Stimulated activated naive CD8-positive, alpha-beta T cell treated with anti-CD3 and anti-CD28 coated beads, Interleukin-15, amount 100 ng/mL, for 72 hours (primary cell): ENCODE data around the gene CRIM1.

Experiments
- ATAC-seq: fragments of 150-1000 bp; cut with Tn5 transposase; 2 replicates; pipeline ENCODE4 v1.10.0; 2021; ENCODE audit warnings: mild to moderate bottlenecking, moderate library complexity
- DNase-seq, 2 donors: peaks; one replicate each; pipeline ENCODE4 v3.0.0; 2021 to 2022
- H3K27ac Mint-ChIP-seq, 2 donors: one replicate each; pipeline ENCODE4 v1.8.0; 2022; ENCODE audit warnings: mild to moderate bottlenecking in 2 of 2, mixed read lengths in 2 of 2, moderate library complexity in 2 of 2
- H3K27me3 Mint-ChIP-seq: one replicate; pipeline ENCODE4 v1.8.0; 2022; ENCODE audit warnings: mixed read lengths
- H3K4me1 Mint-ChIP-seq: one replicate; pipeline ENCODE4 v1.8.0; 2022; ENCODE audit warnings: mild to moderate bottlenecking, mixed read lengths
- H3K4me3 Mint-ChIP-seq, 2 donors: one replicate each; pipeline ENCODE4 v1.8.0; 2022; ENCODE audit warnings: mild to moderate bottlenecking in 2 of 2, mixed read lengths in 2 of 2, moderate library complexity in 1 of 2
- H3K9me3 Mint-ChIP-seq, 2 donors: one replicate each; pipeline ENCODE4 v1.8.0; 2022; ENCODE audit warnings: mixed read lengths in 2 of 2

The CRIM1 gene

GRCh38 chr2:36534275-36534799 is 178.8 kb downstream of the CRIM1 start:
- no peaks in the 10 kb centered on the region for H3K9me3 Mint-ChIP-seq
- peak overlapping the region in 1 of 2 donors; percentile 45 for H3K27ac Mint-ChIP-seq
- ATAC-seq = no peak
- no peak for DNase-seq
- no peaks in the 10 kb centered on the region for H3K4me1 Mint-ChIP-seq
- no peaks in the 10 kb centered on the region for H3K27me3 Mint-ChIP-seq
- no peak overlapping the region for H3K4me3 Mint-ChIP-seq

DNA sequence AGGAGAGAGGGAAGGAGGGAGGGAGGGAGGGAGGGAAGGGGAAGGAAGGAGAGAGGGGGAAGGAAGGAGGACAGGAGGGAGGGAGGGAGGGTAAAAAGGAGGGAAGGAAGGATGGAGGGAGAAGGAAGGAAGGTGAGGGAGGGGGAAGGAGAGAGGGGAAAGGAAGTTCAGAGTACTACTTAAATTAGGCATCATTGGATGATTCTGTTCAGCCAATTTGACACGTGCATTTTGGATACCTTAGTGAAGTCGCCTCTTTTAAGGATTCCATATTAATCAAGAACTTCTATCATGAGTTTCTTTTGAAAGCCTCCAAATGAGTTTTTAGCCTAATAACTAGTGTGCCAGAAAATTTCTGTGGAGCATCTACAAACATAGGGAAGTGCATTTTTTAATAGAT is 179.5 kb downstream of the CRIM1 start:
- H3K4me1 Mint-ChIP-seq = no peaks in the 10 kb centered on the region
- no peak overlapping the region for H3K27ac Mint-ChIP-seq
- H3K4me3 Mint-ChIP-seq = no peak overlapping the region
- ATAC-seq (no peak), DNase-seq (no peak)
- H3K9me3 Mint-ChIP-seq = no peaks in the 10 kb centered on the region
- no peaks in the 10 kb centered on the region for H3K27me3 Mint-ChIP-seq

- no peak for DNase-seq
- no peaks in the 10 kb centered on the region for H3K4me1 Mint-ChIP-seq
- no peaks in the 10 kb centered on the region for H3K9me3 Mint-ChIP-seq
- H3K27ac Mint-ChIP-seq = no peak overlapping the region
- ATAC-seq = no peak
- H3K27me3 Mint-ChIP-seq = no peaks in the 10 kb centered on the region
- H3K4me3 Mint-ChIP-seq = no peak overlapping the region
Observed at GRCh38 chr2:36536776-36537175, 181.2 kb downstream of the CRIM1 start.

DNA sequence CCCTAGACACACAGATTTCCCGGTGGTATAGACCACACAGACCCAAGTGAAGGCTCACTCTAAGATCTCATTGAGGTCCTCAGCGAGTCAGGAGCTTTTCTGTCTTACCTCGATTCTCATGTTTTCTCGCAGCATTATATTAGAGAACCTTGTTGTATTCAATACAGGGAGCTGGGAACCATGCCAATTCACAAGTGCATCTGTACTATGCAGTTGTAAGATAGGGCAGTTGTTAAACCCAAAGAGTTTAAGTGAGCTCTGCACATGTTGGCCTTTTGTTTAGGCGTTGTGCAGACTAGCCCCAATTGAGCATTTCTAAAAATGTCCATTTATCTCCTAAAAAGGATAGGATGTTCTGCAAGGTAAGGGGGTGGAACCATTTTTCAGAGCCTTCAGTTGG is 182.8 kb downstream of the CRIM1 start:
- no peak for DNase-seq
- Mint-ChIP-seq H3K4me1 (no peaks in the 10 kb centered on the region), H3K9me3 (no peaks in the 10 kb centered on the region), H3K27me3 (no peaks in the 10 kb centered on the region), H3K4me3 (no peak overlapping the region), H3K27ac (peak overlapping the region in 1 of 2 donors; percentile 23)
- no peak for ATAC-seq

- H3K4me1 Mint-ChIP-seq = no peaks in the 10 kb centered on the region
- ATAC-seq (no peak), DNase-seq (no peak)
- no peak overlapping the region for H3K4me3 Mint-ChIP-seq
- H3K27me3 Mint-ChIP-seq = no peaks in the 10 kb centered on the region
- no peak overlapping the region for H3K27ac Mint-ChIP-seq
- H3K9me3 Mint-ChIP-seq = no peaks in the 10 kb centered on the region
Observed at GRCh38 chr2:36539631-36540030, 184.1 kb downstream of the CRIM1 start.

DNA sequence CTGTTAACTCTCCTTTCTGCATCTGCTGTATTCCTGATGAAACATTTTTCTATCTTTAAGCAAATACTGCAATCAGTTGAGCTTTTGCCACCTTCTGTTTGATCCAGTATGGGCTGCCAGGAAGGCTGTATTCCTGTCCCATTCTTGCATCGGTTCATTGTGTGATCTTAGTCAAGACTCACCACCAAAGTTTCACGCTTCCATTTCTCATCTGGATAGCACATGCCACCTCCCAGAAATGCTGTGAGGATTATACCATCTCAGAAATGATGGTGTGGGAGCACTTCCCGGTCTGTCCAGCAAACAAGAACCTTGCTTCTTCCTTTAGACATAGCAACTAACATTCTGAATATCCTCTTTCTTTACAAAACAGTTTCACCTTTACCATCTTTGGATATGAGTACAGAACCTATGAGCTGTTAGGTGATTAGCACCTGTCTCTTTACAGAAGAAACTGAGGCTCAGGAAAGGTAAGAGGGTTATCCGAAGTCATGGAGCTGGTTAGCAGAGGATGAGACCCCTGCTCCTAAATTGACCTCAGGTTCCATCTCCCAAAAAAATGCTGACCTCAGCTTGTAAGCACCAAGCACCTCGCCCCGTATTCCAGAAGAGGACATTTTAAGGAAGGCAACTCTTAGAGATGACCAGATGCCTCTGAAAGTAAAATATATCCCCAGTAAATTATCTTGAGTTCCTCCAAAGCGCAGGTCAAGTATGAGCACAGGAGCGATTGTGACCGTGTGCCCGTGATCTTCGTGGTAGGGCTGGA is 185.6 kb downstream of the CRIM1 start:
- H3K9me3 Mint-ChIP-seq = no peaks in the 10 kb centered on the region
- ATAC-seq (no peak), DNase-seq (no peak)
- H3K27me3 Mint-ChIP-seq = no peaks in the 10 kb centered on the region
- H3K27ac Mint-ChIP-seq = no peak overlapping the region
- no peaks in the 10 kb centered on the region for H3K4me1 Mint-ChIP-seq
- no peak overlapping the region for H3K4me3 Mint-ChIP-seq

DNA sequence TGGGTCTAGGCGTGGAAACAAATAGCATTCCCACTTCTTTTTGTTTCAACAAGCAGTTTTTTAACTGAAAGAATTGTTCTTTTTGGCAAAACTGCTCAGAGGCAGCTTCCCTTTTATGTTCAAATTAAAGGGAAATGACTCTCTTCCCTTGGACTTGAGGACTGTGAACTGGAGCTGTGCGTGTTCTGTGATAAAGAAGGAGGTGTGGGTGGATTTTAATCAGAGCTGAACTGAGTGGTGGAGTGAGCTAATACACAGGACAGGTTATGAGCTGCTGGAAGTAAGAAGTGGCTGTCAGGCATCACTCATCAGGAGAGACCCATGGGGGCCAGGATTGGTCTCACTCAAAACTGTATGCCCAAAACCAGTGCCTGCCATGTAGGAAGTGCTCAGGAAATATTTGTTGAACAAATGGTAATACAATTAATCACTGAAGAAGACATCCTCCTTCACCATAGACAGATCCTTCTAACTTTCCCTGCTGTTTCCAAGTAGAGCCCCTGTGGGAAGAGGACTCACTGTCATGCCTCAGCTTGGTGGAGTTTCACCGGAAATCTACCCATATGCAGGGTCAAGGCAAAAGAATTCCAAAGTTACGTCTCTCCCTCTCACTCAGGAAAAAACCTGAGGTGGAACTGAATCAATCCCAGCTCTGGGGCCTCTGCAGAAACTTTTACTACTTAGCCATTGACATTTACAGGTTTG is 186.5 kb downstream of the CRIM1 start:
- H3K4me1 Mint-ChIP-seq = no peaks in the 10 kb centered on the region
- no peak for ATAC-seq
- no peaks in the 10 kb centered on the region for H3K9me3 Mint-ChIP-seq

DNA sequence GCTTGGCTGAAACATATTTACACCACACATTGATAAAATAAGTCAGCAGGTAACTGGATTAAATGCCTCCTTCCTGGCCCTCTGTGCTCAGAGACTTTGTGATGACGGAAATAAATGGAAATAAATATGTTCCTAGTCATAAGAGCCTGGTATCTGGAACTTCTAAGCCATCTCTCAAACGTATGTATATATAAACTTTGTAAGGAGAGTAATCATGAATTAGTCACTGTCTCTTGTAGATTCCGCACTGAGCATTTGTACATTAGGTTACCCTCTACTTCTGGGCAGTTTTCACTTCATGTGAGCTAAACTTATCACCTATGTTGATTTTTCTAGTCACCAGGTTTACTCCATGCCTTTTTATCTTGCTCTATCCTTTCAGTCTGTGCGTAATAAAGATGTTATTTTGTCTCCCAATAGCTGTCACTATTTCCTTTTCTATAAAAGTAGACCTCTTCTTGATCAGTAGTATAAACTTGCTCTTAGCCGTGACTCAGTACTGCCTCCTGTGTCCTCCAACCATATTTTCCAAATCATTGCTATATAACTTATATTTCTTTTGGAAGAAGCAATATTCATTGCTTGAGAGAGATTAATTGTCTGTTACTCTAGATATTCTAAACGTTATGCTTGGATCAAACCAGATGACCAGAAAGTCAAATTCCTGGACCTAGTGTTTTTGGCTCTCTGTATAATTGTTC is 189.2 kb downstream of the CRIM1 start:
- Mint-ChIP-seq H3K4me1 (peaks cover 10% of the 10 kb centered on the region), H3K27me3 (no peaks in the 10 kb centered on the region), H3K27ac (no peak overlapping the region), H3K9me3 (no peaks in the 10 kb centered on the region), H3K4me3 (no peak overlapping the region)
- ATAC-seq (no peak), DNase-seq (no peak)

More for the DNA sequence above, 186.5 kb downstream of the CRIM1 start:
- Mint-ChIP-seq H3K4me3 (no peak overlapping the region), H3K27ac (no peak overlapping the region), H3K27me3 (no peaks in the 10 kb centered on the region)
- no peak for DNase-seq

GRCh38 chr2:36545871-36546416 is 190.4 kb downstream of the CRIM1 start:
- H3K4me3 Mint-ChIP-seq = no peak overlapping the region
- ATAC-seq = no peak
- no peak overlapping the region for H3K27ac Mint-ChIP-seq
- peaks cover 10% of the 10 kb centered on the region for H3K4me1 Mint-ChIP-seq
- DNase-seq = no peak
- H3K9me3 Mint-ChIP-seq = no peaks in the 10 kb centered on the region
- H3K27me3 Mint-ChIP-seq = no peaks in the 10 kb centered on the region

DNA sequence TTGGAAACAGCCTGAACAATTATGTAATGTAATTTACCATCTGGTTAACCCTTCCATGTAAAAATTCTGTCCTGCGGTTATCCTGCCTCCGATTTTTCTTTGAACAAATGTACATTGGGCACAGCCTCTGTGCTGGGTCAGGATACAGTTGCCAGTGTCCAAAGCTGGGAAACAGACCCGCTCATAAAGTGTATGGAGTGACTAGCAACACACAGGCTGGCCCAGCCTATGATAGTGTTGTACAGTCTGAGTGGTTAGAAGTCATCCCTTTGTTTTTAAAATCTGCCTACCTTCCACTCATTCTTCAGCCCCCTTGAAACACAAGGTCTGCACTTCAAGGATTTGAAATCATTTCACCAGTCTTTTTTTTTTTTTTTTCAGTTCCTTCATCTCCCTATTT is 192.3 kb downstream of the CRIM1 start:
- H3K9me3 Mint-ChIP-seq = no peaks in the 10 kb centered on the region
- peaks cover 10% of the 10 kb centered on the region for H3K4me1 Mint-ChIP-seq
- ATAC-seq = no peak
- DNase-seq = no peak
- H3K4me3 Mint-ChIP-seq = no peak overlapping the region
- H3K27me3 Mint-ChIP-seq = no peaks in the 10 kb centered on the region
- H3K27ac Mint-ChIP-seq = peak overlapping the region in 1 of 2 donors; percentile 28

DNA sequence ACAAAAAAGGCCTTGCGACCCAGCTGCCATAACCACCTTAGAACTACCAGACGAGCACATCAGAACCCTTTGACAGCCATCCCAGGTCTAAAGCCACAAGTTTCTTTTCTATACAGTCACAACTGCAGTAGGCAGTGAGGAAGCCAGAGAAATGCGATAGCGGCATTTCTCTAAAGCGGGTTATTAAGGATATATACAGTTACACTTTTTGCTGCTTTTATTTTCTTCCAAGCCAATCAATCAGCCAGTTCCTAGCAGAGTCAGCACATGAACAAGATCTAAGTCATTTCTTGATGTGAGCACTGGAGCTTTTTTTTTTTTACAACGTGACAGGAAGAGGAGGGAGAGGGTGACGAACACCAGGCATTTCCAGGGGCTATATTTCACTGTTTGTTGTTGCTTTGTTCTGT is 193.6 kb downstream of the CRIM1 start:
- no peaks in the 10 kb centered on the region for H3K27me3 Mint-ChIP-seq
- H3K9me3 Mint-ChIP-seq = no peaks in the 10 kb centered on the region
- peak overlapping the region; percentile 18 to 44 for H3K27ac Mint-ChIP-seq
- H3K4me1 Mint-ChIP-seq = peaks cover 10% of the 10 kb centered on the region
- ATAC-seq = peak; percentile 64
- H3K4me3 Mint-ChIP-seq = peak overlapping the region; percentile 23 to 54
- no peak for DNase-seq

DNA sequence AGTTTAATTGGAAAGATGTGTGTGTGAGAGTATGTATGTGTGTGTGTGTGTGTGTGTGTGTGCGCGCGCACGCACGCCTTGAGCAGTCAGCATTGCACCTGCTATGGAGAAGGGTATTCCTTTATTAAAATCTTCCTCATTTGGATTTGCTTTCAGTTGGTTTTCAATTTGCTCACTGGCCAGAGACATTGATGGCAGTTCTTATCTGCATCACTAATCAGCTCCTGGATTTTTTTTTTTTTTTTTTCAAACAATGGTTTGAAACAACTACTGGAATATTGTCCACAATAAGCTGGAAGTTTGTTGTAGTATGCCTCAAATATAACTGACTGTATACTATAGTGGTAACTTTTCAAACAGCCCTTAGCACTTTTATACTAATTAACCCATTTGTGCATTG is 194.4 kb downstream of the CRIM1 start:
- no peak for ATAC-seq
- peak overlapping the region in 1 of 2 donors; percentile 1 for H3K4me3 Mint-ChIP-seq

DNA sequence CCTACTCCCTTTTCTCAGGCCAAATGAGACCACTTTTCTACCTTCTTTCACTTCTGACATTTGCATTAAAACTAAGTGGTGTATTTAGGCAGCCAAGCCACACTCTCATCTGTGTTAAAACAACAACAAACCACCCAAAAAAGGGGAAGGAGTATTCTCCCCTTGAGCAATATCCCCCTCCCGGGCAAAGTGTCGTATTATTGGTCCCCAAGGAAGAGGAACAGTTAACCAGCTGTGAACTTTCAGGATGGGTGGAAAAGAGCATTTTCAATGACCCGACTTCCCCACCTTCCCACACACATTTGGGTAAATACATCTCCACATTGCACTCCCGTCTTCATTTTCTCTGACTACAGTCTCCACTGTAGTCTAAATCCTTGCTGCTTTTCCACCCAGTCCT is 198.1 kb downstream of the CRIM1 start:
- no peak overlapping the region for H3K4me3 Mint-ChIP-seq
- H3K27ac Mint-ChIP-seq = peak overlapping the region in 1 of 2 donors; percentile 45
- peaks cover 9% of the 10 kb centered on the region for H3K4me1 Mint-ChIP-seq
- no peaks in the 10 kb centered on the region for H3K27me3 Mint-ChIP-seq
- H3K9me3 Mint-ChIP-seq = no peaks in the 10 kb centered on the region
- no peak for DNase-seq
- ATAC-seq = no peak

More for the DNA sequence above, 194.4 kb downstream of the CRIM1 start:
- Mint-ChIP-seq H3K4me1 (peaks cover 10% of the 10 kb centered on the region), H3K27me3 (no peaks in the 10 kb centered on the region), H3K27ac (no peak overlapping the region), H3K9me3 (no peaks in the 10 kb centered on the region)
- DNase-seq = no peak

DNA sequence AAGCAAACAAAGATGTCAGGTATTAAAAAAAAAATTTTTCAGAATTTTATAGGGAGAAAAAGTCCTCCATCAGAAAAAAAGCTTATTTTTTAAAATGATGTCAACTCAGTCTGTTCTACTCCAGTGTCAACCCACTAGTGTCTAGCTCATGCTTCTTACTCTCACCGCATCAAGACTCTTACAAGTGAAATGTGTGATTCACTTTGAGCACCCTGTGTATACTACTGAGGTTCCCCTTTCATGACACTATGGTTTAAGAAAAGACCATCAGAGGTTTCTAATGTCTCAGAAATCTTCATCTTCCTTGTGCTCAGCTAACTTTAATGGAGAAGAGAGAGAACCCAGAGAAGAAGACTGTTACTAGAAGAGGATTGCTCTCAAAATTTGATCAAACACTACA is 199.0 kb downstream of the CRIM1 start:
- DNase-seq (no peak), ATAC-seq (no peak)
- H3K27me3 Mint-ChIP-seq = no peaks in the 10 kb centered on the region
- H3K27ac Mint-ChIP-seq = no peak overlapping the region
- no peak overlapping the region for H3K4me3 Mint-ChIP-seq
- no peaks in the 10 kb centered on the region for H3K9me3 Mint-ChIP-seq
- H3K4me1 Mint-ChIP-seq = peaks cover under 1% of the 10 kb centered on the region

- no peak overlapping the region for H3K27ac Mint-ChIP-seq
Observed at GRCh38 chr2:36555789-36556188, 200.2 kb downstream of the CRIM1 start.

More at GRCh38 chr2:36555789-36556188, 200.2 kb downstream of the CRIM1 start:
- H3K27me3 Mint-ChIP-seq = no peaks in the 10 kb centered on the region
- no peak for DNase-seq
- no peak overlapping the region for H3K4me3 Mint-ChIP-seq
- ATAC-seq = no peak
- no peaks in the 10 kb centered on the region for H3K9me3 Mint-ChIP-seq
- H3K4me1 Mint-ChIP-seq = no peaks in the 10 kb centered on the region
